Keratinocyte (primary cell): ENCODE measurements around the gene TPRA1.
"Not testable (repeated sequence)": the region's sequence is repeated elsewhere in the genome, so short reads cannot be mapped to it uniquely, and the experiment has no call there.

Source experiments
- EZH2 ChIP-seq: IDR thresholded peaks from one replicate; pipeline ENCODE4 v1.6.1; 2012; ENCODE audit warnings: inconsistent platforms, mild to moderate bottlenecking, low read length, moderate library complexity
- TF ChIP-seq, protein P1 (sequence below), 3 experiments: IDR thresholded peaks in 1 of 3; conservative IDR thresholded peaks in 1 of 3; optimal IDR thresholded peaks in 1 of 3; 2 replicates in 2 of 3; 3 replicates in 1 of 3; pipeline versions ENCODE3 to v1.5.1; 2011; ENCODE audit warnings: low read length in 3 of 3, mild to moderate bottlenecking in 3 of 3, moderate library complexity in 2 of 3, control low read depth in 1 of 3, inconsistent platforms in 1 of 3; ENCODE audit not compliant: insufficient read depth in 2 of 3; ENCODE audit errors: extremely low read depth in 1 of 3

DNA sequence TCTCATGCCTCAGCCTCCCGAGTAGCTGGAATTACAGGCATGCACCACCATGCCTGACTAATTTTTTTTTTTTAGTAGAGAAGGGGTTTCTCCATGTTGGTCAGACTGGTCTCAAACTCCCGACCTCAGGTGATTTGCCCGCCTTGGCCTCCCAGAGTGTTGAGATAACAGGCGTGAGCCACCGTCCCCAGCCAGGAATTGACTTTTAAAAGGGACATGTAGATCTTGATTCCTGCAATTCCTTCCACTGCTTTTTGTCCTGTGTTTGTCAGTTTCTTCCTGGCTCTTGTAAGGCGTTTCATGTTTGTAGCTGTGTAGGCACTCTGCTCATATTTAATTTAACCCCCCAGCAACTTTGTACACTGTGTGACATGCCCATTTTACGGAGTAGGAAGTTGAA is 15.0 kb upstream of the TPRA1 start:
- TF ChIP-seq, protein P1, sequence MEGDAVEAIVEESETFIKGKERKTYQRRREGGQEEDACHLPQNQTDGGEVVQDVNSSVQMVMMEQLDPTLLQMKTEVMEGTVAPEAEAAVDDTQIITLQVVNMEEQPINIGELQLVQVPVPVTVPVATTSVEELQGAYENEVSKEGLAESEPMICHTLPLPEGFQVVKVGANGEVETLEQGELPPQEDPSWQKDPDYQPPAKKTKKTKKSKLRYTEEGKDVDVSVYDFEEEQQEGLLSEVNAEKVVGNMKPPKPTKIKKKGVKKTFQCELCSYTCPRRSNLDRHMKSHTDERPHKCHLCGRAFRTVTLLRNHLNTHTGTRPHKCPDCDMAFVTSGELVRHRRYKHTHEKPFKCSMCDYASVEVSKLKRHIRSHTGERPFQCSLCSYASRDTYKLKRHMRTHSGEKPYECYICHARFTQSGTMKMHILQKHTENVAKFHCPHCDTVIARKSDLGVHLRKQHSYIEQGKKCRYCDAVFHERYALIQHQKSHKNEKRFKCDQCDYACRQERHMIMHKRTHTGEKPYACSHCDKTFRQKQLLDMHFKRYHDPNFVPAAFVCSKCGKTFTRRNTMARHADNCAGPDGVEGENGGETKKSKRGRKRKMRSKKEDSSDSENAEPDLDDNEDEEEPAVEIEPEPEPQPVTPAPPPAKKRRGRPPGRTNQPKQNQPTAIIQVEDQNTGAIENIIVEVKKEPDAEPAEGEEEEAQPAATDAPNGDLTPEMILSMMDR (optimal IDR thresholded peaks at IDR 0.05 in 1 of 3, IDR thresholded peaks at IDR 0.05 in 1 of 3, conservative IDR thresholded peaks at IDR 0.05 in 1 of 3; ENCODE audit: extremely low read depth in 1 of 3, insufficient read depth in 2 of 3, low read length in 3 of 3) = not testable (repeated sequence)
- TF ChIP-seq EZH2 = not testable (repeated sequence)
